Measurements from ENCODE around the gene NFE2L2.
A peak's percentile ranks its signal among the peaks of the same experiment; 100 is the strongest.
"Not testable (repeated sequence)": the region's sequence is repeated elsewhere in the genome, so short reads cannot be mapped to it uniquely, and the experiment has no call there.

The NFE2L2 gene

DNA sequence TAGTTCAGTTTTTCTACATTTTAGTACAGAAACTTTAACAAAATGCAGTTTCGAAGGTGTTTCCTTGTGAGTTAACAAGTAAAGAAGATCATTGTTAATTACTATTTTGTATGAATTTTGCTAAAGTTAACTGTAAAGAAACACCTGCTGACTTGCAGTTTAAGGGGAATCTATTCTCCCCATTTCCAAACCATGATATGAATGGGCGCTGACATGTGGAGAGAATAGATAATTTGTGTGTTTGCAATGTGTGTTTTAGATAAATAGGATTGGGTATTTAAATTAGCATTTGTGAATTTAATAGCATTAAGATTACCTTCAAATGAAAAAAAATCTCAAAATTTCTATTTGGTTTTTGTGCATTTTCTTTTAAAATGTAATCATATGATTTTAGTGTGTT lies 44.7 kb downstream of the NFE2L2 start:
- H3K4me1 Mint-ChIP-seq (ENCODE audit: low read depth) = peaks cover 71% of the 10 kb centered on the region
- H3K27me3 Mint-ChIP-seq, H3K9me3 Mint-ChIP-seq, H3K27ac Mint-ChIP-seq, H3K4me3 Mint-ChIP-seq, DNase-seq: not testable (repeated sequence)
- H3K36me3 Mint-ChIP-seq (ENCODE audit: low read depth) = peaks cover 97% of the 10 kb centered on the region

DNA sequence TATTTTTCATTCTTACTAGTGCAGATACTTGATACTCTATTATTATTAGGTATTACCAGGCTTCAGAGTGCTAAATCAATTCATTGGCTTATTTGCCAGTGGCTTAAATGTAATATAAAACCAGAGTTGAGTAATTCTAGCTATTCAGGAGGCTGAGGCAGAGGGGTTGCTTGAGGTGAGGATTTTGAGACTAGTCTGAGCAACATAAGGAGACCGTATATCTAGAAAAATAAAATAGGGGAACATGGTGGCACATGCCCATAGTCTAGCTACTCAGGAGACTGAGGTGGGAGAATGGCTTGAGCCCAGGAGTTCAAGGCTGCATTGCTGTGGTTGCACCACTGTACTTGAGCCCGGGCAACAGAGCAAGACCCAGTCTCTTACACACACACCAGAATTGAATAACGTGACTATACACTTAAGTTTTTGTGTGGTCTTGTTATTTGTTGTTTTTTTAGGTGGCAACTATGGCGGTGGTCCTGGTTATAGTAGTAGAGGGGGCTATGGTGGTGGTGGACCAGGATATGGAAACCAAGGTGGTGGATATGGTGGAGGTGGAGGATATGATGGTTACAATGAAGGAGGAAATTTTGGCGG lies 47.2 kb downstream of the NFE2L2 start:
- Mint-ChIP-seq H3K36me3 (ENCODE audit: low read depth) (peaks cover 92% of the 10 kb centered on the region), H3K4me3 (peak overlapping the region; percentile 53), H3K27ac (peak overlapping the region; percentile 89), H3K4me1 (ENCODE audit: low read depth) (peaks cover 62% of the 10 kb centered on the region), H3K9me3 (no peaks in the 10 kb centered on the region), H3K27me3 (no peaks in the 10 kb centered on the region)
- no peak for DNase-seq

DNA sequence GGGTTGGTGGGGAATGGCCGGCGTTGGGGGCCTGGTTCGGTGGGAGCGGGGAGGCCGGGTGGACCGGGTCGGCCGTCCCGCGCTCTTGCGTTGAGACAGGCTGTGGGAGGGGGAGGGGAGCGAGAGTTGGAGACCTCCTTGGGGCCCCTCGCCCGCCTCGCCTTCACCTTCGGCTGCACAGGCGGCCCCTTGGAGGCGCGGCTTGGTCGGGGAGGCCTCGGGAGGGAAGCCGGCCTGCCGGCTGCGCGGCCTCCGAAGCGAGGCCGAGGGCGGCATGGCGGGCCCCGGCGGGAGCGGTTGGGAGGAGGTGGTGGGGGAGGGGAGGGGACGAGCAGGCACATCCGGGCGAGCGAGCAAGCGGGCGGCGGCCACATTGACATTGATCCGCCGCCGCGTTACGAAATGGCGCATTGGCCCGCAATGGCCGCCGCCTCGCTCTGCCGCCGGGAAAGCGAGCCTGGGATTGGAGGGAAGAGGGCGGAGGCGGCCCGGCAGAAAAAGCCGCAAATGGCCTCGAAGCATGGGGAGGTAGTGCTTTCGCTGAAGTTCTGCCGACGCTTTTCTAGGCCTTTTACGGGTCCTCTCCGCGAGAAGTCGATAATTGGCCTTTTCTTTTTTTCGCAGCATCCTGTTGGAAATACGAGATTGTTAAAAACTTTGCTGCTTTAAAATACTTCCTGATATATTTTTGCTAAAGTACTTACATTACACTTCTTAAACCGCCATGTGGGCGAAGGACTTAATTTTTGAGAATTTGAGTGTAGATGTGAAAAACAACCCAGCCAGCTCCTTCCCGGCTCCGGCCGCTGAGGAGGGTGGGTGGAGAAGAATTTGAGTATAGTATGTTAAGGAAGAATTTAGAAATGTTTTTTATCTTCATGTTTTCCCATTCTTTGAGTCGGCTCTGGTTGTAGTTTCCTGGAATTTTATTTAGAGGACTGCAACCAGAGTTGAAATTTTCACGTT lies 51.4 kb downstream of the NFE2L2 start:
- peaks cover 41% of the 10 kb centered on the region for H3K4me1 Mint-ChIP-seq (ENCODE audit: low read depth)

DNA sequence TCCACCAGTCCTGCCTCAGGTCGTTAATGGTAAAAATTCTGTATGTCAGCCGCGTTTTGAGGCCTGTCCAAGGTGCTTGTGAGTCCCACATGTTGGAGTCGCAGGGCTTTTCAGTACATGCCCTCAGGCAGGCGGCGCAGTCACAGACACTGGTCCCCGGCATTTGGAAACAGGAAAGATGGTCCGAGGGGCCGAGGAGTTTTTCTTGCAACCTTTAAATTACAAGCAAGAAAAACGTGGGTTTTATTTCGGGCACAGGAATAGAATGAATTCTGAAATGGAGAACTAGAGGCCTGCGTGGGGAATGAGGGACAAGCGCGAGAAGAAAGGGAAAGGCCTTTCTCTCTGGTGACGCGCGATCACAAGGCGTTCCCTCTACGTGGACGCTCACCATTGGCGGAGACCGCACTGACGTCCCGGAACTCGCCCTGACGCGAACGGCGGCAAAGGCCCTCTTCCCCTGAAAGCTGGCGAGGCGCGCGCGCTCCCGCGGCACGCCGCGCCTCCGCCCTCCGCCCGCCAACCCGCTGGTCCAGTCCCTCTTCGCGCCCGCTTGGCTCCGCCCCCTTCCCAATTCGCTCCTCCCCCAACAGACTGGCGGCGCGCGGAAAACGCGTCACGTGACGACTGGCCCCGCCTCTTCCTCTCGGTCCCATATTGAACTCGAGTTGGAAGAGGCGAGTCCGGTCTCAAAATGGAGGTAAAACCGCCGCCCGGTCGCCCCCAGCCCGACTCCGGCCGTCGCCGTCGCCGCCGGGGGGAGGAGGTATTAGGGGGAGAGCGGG lies 52.2 kb downstream of the NFE2L2 start, which contains the start of gene HNRNPA3:
HNRNPA3 (plus strand) TSS at position 689 of the 785 bp plus-strand sequence; CDS start at position 695, 6 bp downstream.
- Mint-ChIP-seq H3K36me3 (ENCODE audit: low read depth) (peaks cover 61% of the 10 kb centered on the region), H3K4me1 (ENCODE audit: low read depth) (peaks cover 42% of the 10 kb centered on the region)

More for the DNA sequence above, 51.4 kb downstream of the NFE2L2 start:
- Mint-ChIP-seq H3K27me3 (no peaks in the 10 kb centered on the region), H3K9me3 (no peaks in the 10 kb centered on the region), H3K4me3 (peak overlapping the region; percentile 97), H3K36me3 (ENCODE audit: low read depth) (peaks cover 68% of the 10 kb centered on the region), H3K27ac (peak overlapping the region; percentile 100)
- DNase-seq = peak; percentile 93

DNA sequence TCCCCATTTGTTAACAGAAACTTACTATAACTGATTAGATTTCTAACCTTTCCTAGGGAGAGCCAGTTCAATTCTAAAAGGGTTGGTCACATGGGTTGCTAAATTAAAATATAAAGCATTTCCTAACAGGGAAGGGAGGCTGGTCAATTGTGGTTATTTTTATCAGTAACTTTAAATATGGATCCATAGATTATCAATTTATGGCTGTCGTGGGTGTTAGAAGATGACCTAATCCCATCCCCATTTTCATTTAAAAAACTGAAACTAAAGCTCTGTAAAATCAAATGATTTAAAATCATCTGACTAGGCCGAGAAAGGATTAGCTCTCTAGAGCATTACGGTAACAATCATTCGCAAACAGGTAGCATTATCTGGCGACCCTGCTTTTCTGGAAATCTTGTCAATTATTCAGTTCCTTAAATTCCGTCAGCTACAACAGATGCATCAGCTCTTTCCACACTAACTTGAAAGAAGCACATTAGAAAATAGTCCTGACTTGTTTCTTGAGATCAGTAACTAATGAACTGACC lies 52.9 kb downstream of the NFE2L2 start:
- DNase-seq = no peak
- Mint-ChIP-seq H3K9me3 (no peaks in the 10 kb centered on the region), H3K36me3 (ENCODE audit: low read depth) (peaks cover 54% of the 10 kb centered on the region), H3K4me1 (ENCODE audit: low read depth) (peaks cover 42% of the 10 kb centered on the region), H3K4me3 (peak overlapping the region; percentile 97), H3K27me3 (no peaks in the 10 kb centered on the region), H3K27ac (peak overlapping the region; percentile 100)

More for the DNA sequence above, 52.2 kb downstream of the NFE2L2 start, which contains the start of gene HNRNPA3:
- peak; percentile 100 for DNase-seq
- Mint-ChIP-seq H3K4me3 (peak within 1 kb of the TSS; percentile 97), H3K9me3 (no peaks in the 10 kb centered on the region), H3K27ac (peak within 1 kb of the TSS; percentile 100), H3K27me3 (no peaks in the 10 kb centered on the region)

DNA sequence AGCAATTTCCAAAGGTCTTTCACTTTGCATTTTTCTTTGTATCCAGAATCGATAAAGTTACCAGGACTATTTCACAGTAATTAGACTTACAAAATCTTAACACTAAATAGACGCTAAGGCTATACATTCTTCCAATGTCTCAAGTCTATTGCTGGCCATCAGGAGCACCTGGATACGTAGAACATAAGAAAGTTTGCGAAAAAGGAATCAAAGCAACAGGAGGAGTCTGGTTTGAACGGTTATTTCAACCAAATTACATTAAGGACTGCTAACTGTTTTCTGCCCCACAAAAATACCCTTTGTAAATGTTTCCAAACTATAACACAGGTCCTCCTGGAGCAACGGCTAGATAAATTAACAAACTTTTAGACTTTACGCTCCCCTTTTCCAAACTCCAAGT lies 53.4 kb downstream of the NFE2L2 start:
- Mint-ChIP-seq H3K4me1 (ENCODE audit: low read depth) (peaks cover 41% of the 10 kb centered on the region), H3K9me3 (no peaks in the 10 kb centered on the region), H3K4me3 (peak overlapping the region; percentile 97), H3K27ac (peak overlapping the region; percentile 100), H3K36me3 (ENCODE audit: low read depth) (peaks cover 50% of the 10 kb centered on the region), H3K27me3 (no peaks in the 10 kb centered on the region)
- DNase-seq = no peak

DNA sequence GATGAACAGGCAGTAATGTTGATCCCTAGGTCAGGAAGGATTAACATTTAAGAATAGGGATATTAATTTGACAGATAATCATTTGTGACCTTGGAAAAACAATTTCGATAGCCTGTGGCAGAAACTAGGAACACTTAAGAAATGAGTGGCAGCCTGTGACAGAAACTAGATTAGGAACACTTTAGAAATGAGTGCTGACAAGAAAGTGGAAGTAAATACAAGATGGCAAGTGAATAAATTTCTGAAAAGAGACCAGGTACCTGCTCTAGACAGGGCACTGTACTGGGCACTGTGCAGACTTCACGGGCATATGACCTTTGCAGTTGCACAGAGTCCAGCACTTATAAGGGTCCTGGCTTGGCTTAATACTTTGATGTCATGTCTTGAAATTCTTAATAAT lies 57.4 kb downstream of the NFE2L2 start:
- peaks cover 28% of the 10 kb centered on the region for H3K4me1 Mint-ChIP-seq (ENCODE audit: low read depth)
- H3K4me3 Mint-ChIP-seq = no peak overlapping the region
- peak overlapping the region; percentile 59 for H3K27ac Mint-ChIP-seq
- DNase-seq = no peak
- no peaks in the 10 kb centered on the region for H3K9me3 Mint-ChIP-seq
- H3K36me3 Mint-ChIP-seq (ENCODE audit: low read depth) = peaks cover 16% of the 10 kb centered on the region
- H3K27me3 Mint-ChIP-seq = no peaks in the 10 kb centered on the region

DNA sequence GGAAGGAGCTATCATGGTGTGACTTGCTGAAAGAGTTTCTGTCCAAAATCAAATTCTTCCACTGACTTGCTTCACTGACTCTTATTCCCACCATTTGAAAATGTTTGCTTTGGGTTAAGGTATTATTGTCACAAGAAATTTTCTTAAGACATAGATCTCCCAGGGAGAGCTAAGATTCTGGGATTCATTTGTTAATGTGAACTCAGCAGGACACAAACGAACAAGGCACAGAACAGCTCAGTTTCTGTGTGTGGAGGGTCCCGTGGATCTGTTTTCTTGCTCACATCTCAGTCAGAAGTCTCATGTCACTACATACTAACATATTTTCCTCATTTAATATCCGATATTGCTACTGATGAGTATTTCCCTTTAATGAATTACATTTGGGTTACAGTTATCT lies 60.1 kb downstream of the NFE2L2 start:
- Mint-ChIP-seq H3K36me3 (ENCODE audit: low read depth) (no peaks in the 10 kb centered on the region), H3K27me3 (no peaks in the 10 kb centered on the region), H3K4me1 (ENCODE audit: low read depth) (peaks cover 18% of the 10 kb centered on the region), H3K9me3 (no peaks in the 10 kb centered on the region), H3K4me3 (no peak overlapping the region), H3K27ac (no peak overlapping the region)
- DNase-seq = no peak

DNA sequence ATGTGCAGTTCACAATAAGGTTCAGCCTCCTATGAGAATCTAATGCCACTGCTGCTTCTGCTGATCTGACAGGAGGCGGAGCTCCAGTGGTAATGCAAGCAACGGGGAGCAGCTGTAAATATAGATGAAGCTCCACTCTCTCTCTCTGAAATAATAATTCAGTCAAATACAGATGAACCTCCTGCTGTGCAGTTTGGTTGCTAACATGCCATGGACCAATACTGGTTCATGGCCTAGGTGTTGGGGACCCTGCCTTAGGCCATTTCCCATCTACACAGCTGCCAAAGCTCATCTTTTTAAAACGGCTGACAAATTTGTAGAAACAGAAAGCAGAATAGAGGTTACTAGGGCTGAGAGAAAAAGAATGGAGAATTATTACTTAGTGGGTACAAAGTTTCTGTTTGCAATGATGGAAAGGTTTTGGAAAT lies 62.6 kb downstream of the NFE2L2 start:
- Mint-ChIP-seq H3K9me3 (no peaks in the 10 kb centered on the region), H3K27me3 (no peaks in the 10 kb centered on the region), H3K4me3 (no peak overlapping the region), H3K36me3 (ENCODE audit: low read depth) (no peaks in the 10 kb centered on the region), H3K4me1 (ENCODE audit: low read depth) (peaks cover 6% of the 10 kb centered on the region), H3K27ac (no peak overlapping the region)
- no peak for DNase-seq

DNA sequence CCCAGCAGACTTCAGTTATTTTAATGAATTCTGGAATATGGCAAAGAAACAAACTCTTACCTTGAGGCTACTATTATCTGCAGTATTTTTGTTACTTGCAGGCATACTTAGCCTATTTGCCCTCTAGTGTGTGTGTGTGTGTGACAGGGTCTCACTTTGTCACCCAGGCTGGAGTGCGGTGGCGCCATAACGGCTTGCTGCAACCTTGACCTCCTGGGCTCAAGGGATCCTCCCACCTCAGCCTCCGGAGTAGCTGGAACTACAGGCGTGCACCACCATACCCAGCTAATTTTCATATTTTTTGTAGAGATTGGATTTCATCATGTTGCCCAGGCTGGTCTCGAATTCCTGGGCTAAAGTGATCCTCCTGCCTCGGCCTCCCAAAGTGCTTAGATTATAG lies 64.1 kb downstream of the NFE2L2 start:
- H3K4me1 Mint-ChIP-seq (ENCODE audit: low read depth); H3K27me3 Mint-ChIP-seq; DNase-seq; H3K36me3 Mint-ChIP-seq (ENCODE audit: low read depth); H3K9me3 Mint-ChIP-seq; H3K4me3 Mint-ChIP-seq; H3K27ac Mint-ChIP-seq: not testable (repeated sequence)

DNA sequence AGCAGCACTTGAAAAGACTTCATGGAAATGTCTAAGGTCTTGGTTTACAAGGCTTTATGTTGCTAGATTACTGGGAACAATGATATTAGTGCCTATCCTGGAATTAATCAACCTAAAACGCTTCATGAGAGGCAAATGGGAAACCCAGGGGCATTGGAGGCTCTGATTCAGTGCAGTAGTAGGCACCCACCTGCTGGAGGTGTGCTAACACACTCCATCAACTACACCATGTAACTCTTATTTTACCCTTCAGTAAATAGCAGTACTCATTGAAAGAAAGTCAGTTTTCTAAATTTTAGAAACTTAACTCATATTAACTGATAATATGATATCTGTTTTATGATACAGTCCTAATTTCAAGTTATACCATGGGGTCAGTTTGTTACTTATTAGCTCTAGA lies 69.3 kb downstream of the NFE2L2 start:
- peaks cover 3% of the 10 kb centered on the region for H3K4me1 Mint-ChIP-seq (ENCODE audit: low read depth)
- H3K27me3 Mint-ChIP-seq = no peaks in the 10 kb centered on the region
- H3K9me3 Mint-ChIP-seq = no peaks in the 10 kb centered on the region
- H3K36me3 Mint-ChIP-seq (ENCODE audit: low read depth) = no peaks in the 10 kb centered on the region
- no peak overlapping the region for H3K27ac Mint-ChIP-seq
- H3K4me3 Mint-ChIP-seq = no peak overlapping the region
- DNase-seq = no peak

DNA sequence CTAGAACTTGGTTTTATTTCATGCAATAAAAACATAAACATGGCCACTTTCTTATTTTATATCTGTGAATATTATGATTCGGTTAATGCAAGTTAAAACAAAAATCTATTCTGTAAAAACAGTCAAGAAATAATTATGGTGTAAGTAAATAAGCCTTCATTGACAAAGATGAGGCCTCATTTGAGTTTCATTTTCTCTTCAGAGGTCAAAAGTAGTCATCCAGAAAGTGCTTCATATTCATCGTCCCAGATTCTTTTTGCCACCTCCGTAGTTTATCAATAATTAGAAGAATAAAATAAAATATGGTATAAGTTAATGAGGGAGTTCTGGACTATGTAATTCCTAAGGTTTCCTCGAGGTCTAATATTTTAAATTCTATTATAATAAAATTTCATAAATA lies 71.3 kb downstream of the NFE2L2 start:
- no peaks in the 10 kb centered on the region for H3K27me3 Mint-ChIP-seq
- H3K36me3 Mint-ChIP-seq (ENCODE audit: low read depth) = no peaks in the 10 kb centered on the region
- H3K27ac Mint-ChIP-seq = no peak overlapping the region
- DNase-seq = no peak
- peaks cover 3% of the 10 kb centered on the region for H3K4me1 Mint-ChIP-seq (ENCODE audit: low read depth)
- no peak overlapping the region for H3K4me3 Mint-ChIP-seq
- H3K9me3 Mint-ChIP-seq = no peaks in the 10 kb centered on the region

DNA sequence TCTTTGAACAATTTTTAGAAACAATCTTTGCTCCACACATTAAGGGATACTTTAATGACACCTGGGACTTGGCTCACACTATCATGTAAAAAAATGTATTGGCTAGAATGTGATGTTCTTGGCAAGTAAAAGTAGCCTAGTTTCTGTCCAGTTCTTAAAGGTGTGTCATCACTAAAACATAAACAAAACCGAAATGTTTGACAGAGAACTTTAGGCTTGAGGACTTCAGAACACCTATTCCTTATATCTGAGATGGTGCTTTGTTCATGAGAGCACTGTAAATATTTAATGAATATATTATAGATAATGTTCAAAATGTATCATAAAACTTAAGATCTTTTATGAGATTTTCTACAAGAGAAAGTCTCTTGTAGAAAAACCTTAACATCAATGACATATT lies 71.7 kb downstream of the NFE2L2 start:
- no peaks in the 10 kb centered on the region for H3K9me3 Mint-ChIP-seq
- H3K4me3 Mint-ChIP-seq = no peak overlapping the region
- DNase-seq = no peak
- H3K36me3 Mint-ChIP-seq (ENCODE audit: low read depth) = no peaks in the 10 kb centered on the region
- H3K4me1 Mint-ChIP-seq (ENCODE audit: low read depth) = peaks cover 3% of the 10 kb centered on the region
- no peaks in the 10 kb centered on the region for H3K27me3 Mint-ChIP-seq
- H3K27ac Mint-ChIP-seq = no peak overlapping the region

DNA sequence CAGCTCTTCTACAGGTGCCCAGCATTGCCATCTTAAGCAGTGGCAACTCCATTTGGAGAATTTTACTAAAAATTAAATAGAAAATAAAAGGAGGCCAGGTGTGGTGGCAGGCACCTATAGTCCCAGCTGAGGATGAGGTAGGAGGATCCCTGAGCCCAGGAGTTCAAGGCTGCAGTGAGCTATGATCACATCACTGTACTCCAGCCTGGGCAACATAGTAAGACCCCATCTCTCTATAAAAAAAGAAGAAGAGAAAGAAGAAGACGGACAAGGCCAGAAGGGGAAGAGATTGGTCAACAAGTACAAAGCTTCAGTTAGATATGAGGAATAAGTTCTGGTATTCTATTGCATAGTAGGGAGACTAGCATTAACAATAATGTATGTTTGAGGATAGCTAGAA lies 73.6 kb downstream of the NFE2L2 start:
- no peak for DNase-seq
- Mint-ChIP-seq H3K4me3 (no peak overlapping the region), H3K36me3 (ENCODE audit: low read depth) (no peaks in the 10 kb centered on the region), H3K9me3 (no peaks in the 10 kb centered on the region), H3K4me1 (ENCODE audit: low read depth) (peaks cover 3% of the 10 kb centered on the region), H3K27me3 (no peaks in the 10 kb centered on the region), H3K27ac (no peak overlapping the region)
